HEK293T (cell line): ENCODE data around the gene PEX14.

Source experiments
- CTCF ChIA-PET: fragments of 350-600 bp; formaldehyde crosslinking; extraction: SDS; loops from one replicate; lab custom pipeline; 2021; ENCODE audit warnings: antibody characterized with exemption, inconsistent platforms; lab: Yijun Ruan, JAX
- POLR2A ChIA-PET: fragments of 350-600 bp; formaldehyde crosslinking; extraction: SDS; loops from one replicate; lab custom pipeline; 2020; ENCODE audit warnings: antibody characterized with exemption, inconsistent platforms; lab: Yijun Ruan, JAX
- DNase-seq: peaks from one replicate; pipeline ENCODE4 v3.0.0; 2012; ENCODE audit warnings: mixed read lengths; ENCODE audit errors: extremely low spot score
- ARNT ChIP-seq: fragments of 450-650 bp; IDR thresholded peaks from 2 replicates; pipeline ENCODE4 v1.6.1; 2017; ENCODE audit warnings: mild to moderate bottlenecking
- BHLHE40 ChIP-seq: fragments of 450-650 bp; IDR thresholded peaks from 2 replicates; pipeline ENCODE4 v1.6.1; 2016; ENCODE audit warnings: mild to moderate bottlenecking, moderate library complexity, borderline replicate concordance
- CTBP1 ChIP-seq: fragments of 450-650 bp; IDR thresholded peaks from 2 replicates; pipeline ENCODE4 v1.6.1; 2016; ENCODE audit warnings: borderline replicate concordance
- ELF4 ChIP-seq: fragments of 450-650 bp; IDR thresholded peaks from 2 replicates; pipeline ENCODE4 v1.6.1; 2017; ENCODE audit warnings: antibody characterized with exemption
- FOXA1 ChIP-seq: fragments of 450-650 bp; IDR thresholded peaks from 2 replicates; pipeline ENCODE4 v1.6.1; 2016; ENCODE audit warnings: mild to moderate bottlenecking
- FOXK2 ChIP-seq: fragments of 450-650 bp; IDR thresholded peaks from 2 replicates; pipeline ENCODE4 v1.6.1; 2016; ENCODE audit warnings: mild to moderate bottlenecking
- FOXM1 ChIP-seq: fragments of 450-650 bp; IDR thresholded peaks from 2 replicates; pipeline ENCODE4 v1.6.1; 2017; ENCODE audit warnings: mild to moderate bottlenecking, borderline replicate concordance
- HDGF ChIP-seq: fragments of 450-650 bp; IDR thresholded peaks from 2 replicates; pipeline ENCODE4 v1.6.1; 2017; ENCODE audit warnings: antibody characterized with exemption, borderline replicate concordance
- L3MBTL2 ChIP-seq: fragments of 450-650 bp; conservative IDR thresholded peaks from 2 replicates; pipeline ENCODE4 v1.6.1; 2016; ENCODE audit warnings: mild to moderate bottlenecking
- LEF1 ChIP-seq: fragments of 450-650 bp; IDR thresholded peaks from 2 replicates; pipeline ENCODE4 v1.6.1; 2017; ENCODE audit warnings: mild to moderate bottlenecking, borderline replicate concordance
- NFRKB ChIP-seq: fragments of 450-650 bp; IDR thresholded peaks from 2 replicates; pipeline ENCODE4 v1.6.1; 2016; ENCODE audit warnings: mild to moderate bottlenecking, moderate library complexity
- SP1 ChIP-seq: fragments of 450-650 bp; IDR thresholded peaks from 2 replicates; pipeline ENCODE4 v1.6.1; 2017
- SUZ12 ChIP-seq: fragments of 450-650 bp; IDR thresholded peaks from 2 replicates; pipeline ENCODE4 v1.6.1; 2016; ENCODE audit warnings: mild to moderate bottlenecking
- TARDBP ChIP-seq: fragments of 450-650 bp; IDR thresholded peaks from 2 replicates; pipeline ENCODE4 v1.6.1; 2016
- ZNF384 ChIP-seq: fragments of 450-650 bp; IDR thresholded peaks from 2 replicates; pipeline ENCODE4 v1.6.1; 2016
- TF ChIP-seq, protein P1 (sequence below): fragments of 450-650 bp; IDR thresholded peaks from 2 replicates; pipeline ENCODE4 v1.6.1; 2016

Gene PEX14

DNA sequence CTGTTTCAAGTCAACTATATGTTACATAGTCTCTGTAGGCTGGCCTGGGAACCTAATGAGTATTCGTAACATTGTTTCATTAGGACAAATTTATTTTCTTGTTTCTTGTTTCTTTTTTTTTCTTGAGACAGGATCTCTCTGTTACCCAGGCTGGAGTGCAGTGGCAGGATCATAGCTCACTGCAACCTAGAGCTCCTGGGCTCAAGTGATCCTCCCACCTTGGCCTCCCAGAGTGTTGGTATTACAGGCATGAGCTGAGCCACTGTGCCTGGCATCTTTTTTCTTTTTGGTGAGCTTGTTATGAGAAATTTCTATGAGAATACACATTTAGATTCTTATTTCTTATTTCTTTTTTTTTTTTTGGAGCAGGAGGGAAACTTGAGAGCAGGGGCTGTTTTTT, 37.7 kb upstream of the PEX14 start:
- ChIA-PET POLR2A (no interaction called here), CTCF (interaction anchor here (0.7 kb wide), 1 partner anchor 1588 kb away, joined by 4 read pairs; no protein-coding TSS in a partner anchor)
- no peak for TF ChIP-seq FOXA1
- no peak for TF ChIP-seq BHLHE40
- no peak for TF ChIP-seq HDGF
- TF ChIP-seq, protein P1, sequence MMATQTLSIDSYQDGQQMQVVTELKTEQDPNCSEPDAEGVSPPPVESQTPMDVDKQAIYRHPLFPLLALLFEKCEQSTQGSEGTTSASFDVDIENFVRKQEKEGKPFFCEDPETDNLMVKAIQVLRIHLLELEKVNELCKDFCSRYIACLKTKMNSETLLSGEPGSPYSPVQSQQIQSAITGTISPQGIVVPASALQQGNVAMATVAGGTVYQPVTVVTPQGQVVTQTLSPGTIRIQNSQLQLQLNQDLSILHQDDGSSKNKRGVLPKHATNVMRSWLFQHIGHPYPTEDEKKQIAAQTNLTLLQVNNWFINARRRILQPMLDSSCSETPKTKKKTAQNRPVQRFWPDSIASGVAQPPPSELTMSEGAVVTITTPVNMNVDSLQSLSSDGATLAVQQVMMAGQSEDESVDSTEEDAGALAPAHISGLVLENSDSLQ: no peak
- no peak for TF ChIP-seq ELF4
- TF ChIP-seq ZNF384: no peak
- no peak for TF ChIP-seq L3MBTL2
- TF ChIP-seq TARDBP: no peak
- TF ChIP-seq LEF1: no peak
- TF ChIP-seq NFRKB: no peak
- TF ChIP-seq SP1: no peak
- TF ChIP-seq FOXM1: no peak
- TF ChIP-seq FOXK2: no peak
- no peak for DNase-seq

DNA sequence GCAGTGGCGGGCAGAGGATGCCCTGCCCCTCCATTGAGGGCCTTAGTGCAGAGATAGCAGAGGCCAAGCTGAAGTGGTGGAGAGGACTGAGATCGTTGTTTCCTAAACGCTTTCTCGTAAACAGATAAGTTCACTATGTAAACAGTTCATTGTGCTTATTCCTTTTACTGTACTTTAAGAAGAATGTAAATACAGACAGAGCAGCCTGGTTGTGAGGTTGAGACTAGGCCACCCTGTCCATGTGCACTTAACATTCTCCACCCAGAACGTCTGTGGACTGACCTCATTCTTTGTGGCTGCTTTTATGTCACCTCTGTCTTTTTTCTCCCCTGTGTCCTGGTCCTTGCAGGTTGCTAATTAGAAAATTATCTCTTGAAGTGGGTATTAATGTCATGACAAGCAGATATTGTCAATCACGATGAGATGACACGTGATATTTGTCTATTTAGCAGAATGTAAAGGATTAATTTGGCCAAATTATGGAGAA, 36.0 kb upstream of the PEX14 start:
- POLR2A ChIA-PET: no interaction called here
- TF ChIP-seq FOXK2: no peak
- TF ChIP-seq FOXM1: no peak
- TF ChIP-seq ARNT: no peak
- TF ChIP-seq BHLHE40: no peak
- no peak for TF ChIP-seq LEF1
- TF ChIP-seq CTBP1: no peak
- no peak for TF ChIP-seq ELF4
- TF ChIP-seq, protein P1: no peak
- TF ChIP-seq SUZ12: no peak
- TF ChIP-seq TARDBP: no peak
- TF ChIP-seq FOXA1: no peak
- no peak for TF ChIP-seq SP1
- TF ChIP-seq NFRKB: no peak
- no peak for TF ChIP-seq HDGF
- no peak for TF ChIP-seq ZNF384
- CTCF ChIA-PET: no interaction called here
- DNase-seq: no peak

DNA sequence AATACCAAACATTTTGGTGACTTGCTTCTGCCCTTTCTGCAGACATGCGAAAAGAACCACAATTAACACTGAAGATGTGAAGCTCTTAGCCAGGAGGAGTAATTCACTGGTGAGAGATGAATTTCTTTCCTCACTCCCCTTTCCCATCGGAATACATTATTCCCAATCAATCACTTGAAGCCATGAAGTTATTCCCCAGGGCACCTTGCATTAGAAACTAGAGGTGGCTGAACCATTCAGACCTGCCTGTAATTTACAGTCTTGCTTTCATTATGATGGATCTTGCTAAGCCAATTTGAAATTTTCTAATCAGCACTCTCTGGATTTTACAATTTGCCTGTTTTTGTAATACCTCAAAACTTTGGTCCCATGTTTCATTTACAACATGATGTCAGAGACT, 34.4 kb upstream of the PEX14 start:
- DNase-seq: no peak
- TF ChIP-seq L3MBTL2: no peak
- CTCF ChIA-PET: interaction anchor here (0.6 kb wide), 1 partner anchor 443 kb away, joined by 3 read pairs; no protein-coding TSS in a partner anchor
- POLR2A ChIA-PET: no interaction called here

DNA sequence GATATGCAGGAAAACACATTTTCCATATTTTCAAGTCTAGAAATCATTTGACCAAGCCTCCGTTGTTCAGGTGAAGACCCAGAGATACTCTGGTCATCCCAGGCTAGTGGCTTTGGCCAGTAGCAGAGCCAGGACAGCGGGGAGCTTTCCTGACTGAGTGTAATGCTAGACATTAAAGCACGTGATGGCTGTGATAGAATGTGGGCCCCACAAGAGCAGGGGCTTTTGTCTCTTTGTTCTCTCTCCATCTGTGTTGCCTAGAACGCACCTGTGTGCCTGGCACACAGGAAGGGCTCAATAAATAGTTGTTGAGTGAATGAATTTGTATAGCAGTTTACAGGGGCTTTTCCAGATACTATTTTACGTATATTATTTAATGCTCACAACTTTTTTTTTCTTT, 34.0 kb upstream of the PEX14 start:
- ChIA-PET CTCF (no interaction called here), POLR2A (no interaction called here)
- TF ChIP-seq TARDBP: no peak
- TF ChIP-seq HDGF: no peak
- TF ChIP-seq FOXM1: no peak
- no peak for TF ChIP-seq FOXA1
- TF ChIP-seq NFRKB: no peak
- no peak for TF ChIP-seq L3MBTL2
- TF ChIP-seq SP1: no peak
- no peak for TF ChIP-seq ARNT
- TF ChIP-seq, protein P1: no peak
- no peak for TF ChIP-seq LEF1
- DNase-seq: no peak

DNA sequence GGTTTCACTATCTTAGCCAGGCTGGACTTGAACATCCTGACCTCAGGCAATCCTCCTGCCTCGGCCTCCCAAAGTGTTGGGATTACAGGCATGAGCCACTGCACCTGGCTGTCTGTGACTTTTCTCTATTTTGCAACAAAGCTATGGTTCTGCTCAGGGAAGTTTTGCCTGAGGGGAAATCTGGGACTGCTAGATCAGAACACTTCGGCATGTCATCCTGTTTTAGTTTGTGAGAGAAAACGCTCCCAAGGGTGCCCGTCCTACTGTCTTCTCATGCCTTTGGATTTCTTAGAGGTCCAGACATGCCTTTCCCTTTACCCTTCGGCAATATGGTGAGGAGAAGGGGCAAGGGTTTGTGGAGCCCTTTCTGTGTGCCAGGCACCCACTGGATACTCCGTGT, 30.5 kb upstream of the PEX14 start:
- no peak for TF ChIP-seq BHLHE40
- no peak for TF ChIP-seq ARNT
- TF ChIP-seq, protein P1: no peak
- no peak for TF ChIP-seq L3MBTL2
- TF ChIP-seq FOXK2: no peak
- no peak for TF ChIP-seq FOXA1
- TF ChIP-seq SUZ12: no peak
- no peak for TF ChIP-seq FOXM1
- no peak for TF ChIP-seq LEF1
- no peak for TF ChIP-seq SP1
- TF ChIP-seq CTBP1: no peak
- no peak for TF ChIP-seq NFRKB
- TF ChIP-seq ZNF384: no peak
- no peak for TF ChIP-seq TARDBP
- TF ChIP-seq HDGF: no peak
- no peak for TF ChIP-seq ELF4
- no peak for DNase-seq
- ChIA-PET CTCF (no interaction called here), POLR2A (no interaction called here)

DNA sequence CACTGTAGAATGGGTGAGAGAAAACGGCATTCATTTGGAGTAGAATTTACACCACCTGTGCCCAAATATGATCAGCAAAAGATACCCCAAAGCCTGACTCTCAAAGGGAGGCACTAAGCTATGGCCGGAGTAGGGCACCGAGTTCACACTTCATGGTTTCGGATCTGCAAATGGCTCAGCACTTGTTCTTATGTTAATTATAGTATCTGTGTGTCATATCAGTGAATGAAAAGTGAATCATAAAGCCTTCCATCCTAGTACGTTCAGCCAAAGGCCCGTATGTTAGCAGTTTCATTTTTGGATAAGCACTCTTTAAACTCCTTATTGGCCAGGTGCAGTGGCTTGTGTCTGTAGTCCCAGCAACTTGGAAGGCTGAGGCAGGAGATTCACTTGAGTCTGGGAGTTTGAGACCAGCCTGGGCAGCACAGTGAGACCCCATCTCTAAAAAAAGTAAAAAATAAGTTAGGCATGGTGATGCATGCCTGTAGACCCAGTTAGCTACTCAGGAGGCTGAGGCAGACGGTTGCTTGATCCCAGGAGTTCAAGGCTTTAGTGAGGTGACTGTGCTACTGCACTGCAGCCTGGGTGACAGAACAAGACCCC, 29.9 kb upstream of the PEX14 start:
- POLR2A ChIA-PET: interaction anchor here (0.7 kb wide), 1 partner anchor 15 kb away, joined by 3 read pairs; the partner anchor contains the start of gene CENPS
- TF ChIP-seq ELF4 (no peak), SP1 (no peak), BHLHE40 (no peak), FOXM1 (no peak), ARNT (no peak), HDGF (no peak), NFRKB (no peak), FOXK2 (no peak), ZNF384 (no peak), L3MBTL2 (no peak), LEF1 (no peak), TARDBP (no peak)
- TF ChIP-seq, protein P1: no peak
- DNase-seq: no peak
- CTCF ChIA-PET: no interaction called here
